Heart right ventricle (tissue), 16 donors: ENCODE results near the gene KRT77. TPM values are rescaled to one million over a fixed set of nuclear protein-coding genes. Genes with fewer than 3 reads are reported as not detected.

Experiments used
- ATAC-seq, 8 donors: fragments of 200-7000 bp; cut with Tn5 transposase; one replicate each; pipeline ENCODE4 v1.9.1; 2020; ENCODE audit warnings: mild to moderate bottlenecking in 8 of 8, moderate library complexity in 8 of 8, moderate number of reproducible peaks in 1 of 8
- DNase-seq, 2 donors: peaks; one replicate each; pipeline ENCODE4 v3.0.0-alpha.2; 2020
- H3K27ac ChIP-seq, 10 donors: fragments of 200-600 bp; sonication (generic) in 2 of 10; one replicate each; pipeline versions ENCODE4 v1.5.0 to v1.8.0; 2020 to 2022; ENCODE audit warnings: mild to moderate bottlenecking in 3 of 10
- H3K27me3 ChIP-seq, 7 donors: fragments of 200-600 bp; one replicate each; pipeline ENCODE4 v1.8.0; 2021 to 2022; ENCODE audit warnings: mild to moderate bottlenecking in 2 of 7
- H3K36me3 ChIP-seq, 9 donors: fragments of 200-600 bp; sonication (generic) in 1 of 9; one replicate each; pipeline versions ENCODE4 v1.5.0 to v1.8.0; 2020 to 2022; ENCODE audit warnings: mild to moderate bottlenecking in 2 of 9
- H3K4me1 ChIP-seq, 9 donors: fragments of 200-600 bp; sonication (generic) in 1 of 9; one replicate each; pipeline versions ENCODE4 v1.5.0 to v1.8.0; 2020 to 2022; ENCODE audit warnings: mild to moderate bottlenecking in 4 of 9
- H3K4me3 ChIP-seq, 10 donors: fragments of 200-600 bp; sonication (generic) in 2 of 10; one replicate each; pipeline versions ENCODE4 v1.5.0 to v1.8.0; 2020 to 2022; ENCODE audit warnings: mild to moderate bottlenecking in 7 of 10, moderate library complexity in 2 of 10
- H3K9me3 ChIP-seq, 11 donors: fragments of 200-600 bp in 10 of 11; sonication (generic) in 2 of 11; one replicate each; pipeline versions ENCODE4 v1.5.0 to v1.8.0; 2013 to 2022; ENCODE audit warnings: mild to moderate bottlenecking in 2 of 11, control low read depth in 1 of 11, moderate library complexity in 1 of 11
- WGBS, 2 donors: extraction: QIAGEN DNeasy Blood & Tissue Kit; methylation state at CpG; one replicate each; pipeline ENCODE4 v1.1.7; 2013; ENCODE audit warnings: inconsistent platforms in 1 of 2; 5-methylcytosine and 5-hydroxymethylcytosine counted together
- intact Hi-C, 10 donors: fragments of 100-400 bp; cut with DNase I; formaldehyde crosslinking; loops; one replicate each; pipeline versions ENCODE4 v1.11.1 to v1.14.2; 2022
- polyA plus RNA-seq, 2 donors: library from polyadenylated mRNA; stranded (reverse); fragments of 200-250 nt; gene quantifications; one replicate each; pipeline ENCODE4 v1.2.3, GENCODE V29; 2013
- total RNA-seq, 10 donors: library from RNA; stranded (reverse); fragmentation: NEBNext Ultra II Directional in 3 of 10; extraction: Animal tissue kit (Norgen Biotek cat#: 25700) in 3 of 10; gene quantifications; one replicate each; pipeline versions ENCODE4 v1.2.1 to v1.2.4, GENCODE V29; 2021 to 2023
- TF ChIP-seq, protein P1 (sequence below), 9 donors: fragments of 200-600 bp; sonication (generic) in 2 of 9; IDR thresholded peaks; one replicate each; pipeline versions ENCODE4 v1.5.0 to v1.8.0; 2021 to 2022; ENCODE audit warnings: antibody characterized with exemption in 9 of 9, mild to moderate bottlenecking in 5 of 9, moderate library complexity in 1 of 9
- donor health status: Arrhythmogenic right ventricular cardiomyopathy.
- donor health status: ischemic (EF 13 %, LVEDD 7.1; RV severe dilation, severe dysfunction).
- donor health status: healthy with polysubstance abuse.
- donor health status: DM: no; HTN: yes; CAD: no.
- donor health status: DM: no; HTN: no; CAD: no.
- donor health status: ischemic (EF 25% LVEDD 6.9; RV normal size, moderate dysfunction).
- donor health status: ischemic (EF 25% LVEDD 5.7; RV mildly dilated, moderate dysfunction).
- donor health status: healthy.
- donor health status: DM: yes; HTN: yes; CAD: no.
- donor health status: Ischemic cardiomyopathy.
- donor health status: ischemic (EF 35%, LVEDD 5.7; RV mildly dilated, moderate dysfunction).
- donor health status: nonischemic (EF 11% LVEDD 7.7; RV severe dilation, severe dysfunction).
- donor health status: DM: yes; HTN: yes; CAD: no.
- donor health status: PGD.
- donor health status: ischemic (EF 29% LVEDD 5.4; RV normal size, mild dysfunction).
- donor health status: nonischemic (EF 23%, LVEDD 6.1; RV moderate dilation, normal function).

KRT77 gene
- total and polyA plus RNA-seq, 12 donors = 0.08 TPM; not detected in 11

GRCh38 chr12:52679875-52680274 is 23.4 kb downstream of the KRT77 start:
- 83 to 91% methylated on average over 5 of the region's 5 CpGs for WGBS, 2 donors
- TF ChIP-seq, protein P1, sequence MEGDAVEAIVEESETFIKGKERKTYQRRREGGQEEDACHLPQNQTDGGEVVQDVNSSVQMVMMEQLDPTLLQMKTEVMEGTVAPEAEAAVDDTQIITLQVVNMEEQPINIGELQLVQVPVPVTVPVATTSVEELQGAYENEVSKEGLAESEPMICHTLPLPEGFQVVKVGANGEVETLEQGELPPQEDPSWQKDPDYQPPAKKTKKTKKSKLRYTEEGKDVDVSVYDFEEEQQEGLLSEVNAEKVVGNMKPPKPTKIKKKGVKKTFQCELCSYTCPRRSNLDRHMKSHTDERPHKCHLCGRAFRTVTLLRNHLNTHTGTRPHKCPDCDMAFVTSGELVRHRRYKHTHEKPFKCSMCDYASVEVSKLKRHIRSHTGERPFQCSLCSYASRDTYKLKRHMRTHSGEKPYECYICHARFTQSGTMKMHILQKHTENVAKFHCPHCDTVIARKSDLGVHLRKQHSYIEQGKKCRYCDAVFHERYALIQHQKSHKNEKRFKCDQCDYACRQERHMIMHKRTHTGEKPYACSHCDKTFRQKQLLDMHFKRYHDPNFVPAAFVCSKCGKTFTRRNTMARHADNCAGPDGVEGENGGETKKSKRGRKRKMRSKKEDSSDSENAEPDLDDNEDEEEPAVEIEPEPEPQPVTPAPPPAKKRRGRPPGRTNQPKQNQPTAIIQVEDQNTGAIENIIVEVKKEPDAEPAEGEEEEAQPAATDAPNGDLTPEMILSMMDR (IDR thresholded peaks at IDR 0.05) = no peak
- no peaks in the 10 kb centered on the region for H3K36me3 ChIP-seq
- DNase-seq = no peak
- H3K27me3 ChIP-seq = peaks cover 0 to 32% (median 16%) of the 10 kb centered on the region in 7 donors
- no peak overlapping the region for H3K4me3 ChIP-seq
- intact Hi-C loops = no loop called here
- H3K4me1 ChIP-seq = no peaks in the 10 kb centered on the region
- H3K27ac ChIP-seq = no peak overlapping the region
- ATAC-seq = no peak
- H3K9me3 ChIP-seq = no peaks in the 10 kb centered on the region

DNA sequence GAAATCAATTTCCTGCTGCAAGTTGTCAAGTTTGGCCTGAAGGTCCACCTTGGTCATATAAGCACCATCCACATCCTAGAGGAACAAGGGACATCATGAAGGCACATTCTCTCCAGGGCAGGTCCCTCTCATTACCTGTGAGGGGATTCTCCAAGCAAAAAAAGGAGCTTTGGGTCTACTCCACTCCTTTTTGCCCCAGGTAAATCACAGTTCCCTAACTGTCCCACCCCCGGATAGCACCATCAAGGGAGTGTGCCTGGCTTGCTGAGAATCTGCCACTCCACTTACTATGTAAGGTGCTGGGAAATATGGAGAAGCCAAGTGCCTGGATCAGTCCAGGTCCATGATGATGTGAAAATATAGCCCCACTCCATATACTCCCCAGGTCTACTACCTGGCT is 25.7 kb downstream of the KRT77 start:
- peaks cover 0 to 28% (median 14%) of the 10 kb centered on the region in 7 donors for H3K27me3 ChIP-seq
- ATAC-seq = no peak
- 77 to 81% methylated on average over 1 of the region's 1 CpG for WGBS, 2 donors

GRCh38 chr12:52677126-52677525 is 26.2 kb downstream of the KRT77 start:
- no peak for ATAC-seq
- Histone ChIP-seq H3K36me3 (no peaks in the 10 kb centered on the region), H3K9me3 (no peaks in the 10 kb centered on the region), H3K4me3 (no peak overlapping the region), H3K4me1 (no peaks in the 10 kb centered on the region), H3K27ac (no peak overlapping the region), H3K27me3 (peaks cover 0 to 25% (median 14%) of the 10 kb centered on the region in 7 donors)
- DNase-seq = no peak
- TF ChIP-seq, protein P1 (IDR thresholded peaks at IDR 0.05) = no peak
- intact Hi-C loops = no loop called here
- 79 to 85% methylated on average over 5 of the region's 5 CpGs for WGBS, 2 donors

More for the DNA sequence above, 25.7 kb downstream of the KRT77 start:
- intact Hi-C loops = no loop called here
- no peak for DNase-seq
- H3K4me3 ChIP-seq = no peak overlapping the region
- no peaks in the 10 kb centered on the region for H3K9me3 ChIP-seq
- TF ChIP-seq, protein P1 (IDR thresholded peaks at IDR 0.05) = no peak
- no peaks in the 10 kb centered on the region for H3K4me1 ChIP-seq
- no peak overlapping the region for H3K27ac ChIP-seq
- H3K36me3 ChIP-seq = no peaks in the 10 kb centered on the region

- TF ChIP-seq, protein P1 (IDR thresholded peaks at IDR 0.05) = no peak
- no peaks in the 10 kb centered on the region for H3K36me3 ChIP-seq
- no peaks in the 10 kb centered on the region for H3K4me1 ChIP-seq
- H3K4me3 ChIP-seq = no peak overlapping the region
- H3K27ac ChIP-seq = no peak overlapping the region
- ATAC-seq = no peak
- intact Hi-C loops = no loop called here
- no peaks in the 10 kb centered on the region for H3K9me3 ChIP-seq
- WGBS, 2 donors = 93 to 97% methylated on average over 7 of the region's 7 CpGs
- DNase-seq = no peak
- H3K27me3 ChIP-seq = peaks cover 0 to 22% (median 13%) of the 10 kb centered on the region in 7 donors
Measured at GRCh38 chr12:52676163-52676562, 27.2 kb downstream of the KRT77 start.
